ENCODE data around the gene LYPD3.

Gene LYPD3

GRCh38 chr19:43498233-43498842, 32.9 kb upstream of the LYPD3 start:
- peaks cover 13% of the 10 kb centered on the region for H3K4me1 Mint-ChIP-seq (ENCODE audit: low read depth)
- peak overlapping the region; percentile 30 for H3K27ac Mint-ChIP-seq
- H3K4me3 Mint-ChIP-seq, result no peak overlapping the region
- no peaks in the 10 kb centered on the region for H3K27me3 Mint-ChIP-seq
- H3K36me3 Mint-ChIP-seq (ENCODE audit: low read depth), result peaks cover 70% of the 10 kb centered on the region
- no peaks in the 10 kb centered on the region for H3K9me3 Mint-ChIP-seq
- DNase-seq, result no peak

- H3K36me3 Mint-ChIP-seq (ENCODE audit: low read depth), result peaks cover 60% of the 10 kb centered on the region
- H3K27ac Mint-ChIP-seq, result no peak overlapping the region
- H3K4me3 Mint-ChIP-seq, result no peak overlapping the region
- H3K27me3 Mint-ChIP-seq, result no peaks in the 10 kb centered on the region
- no peak for DNase-seq
- peaks cover 2% of the 10 kb centered on the region for H3K4me1 Mint-ChIP-seq (ENCODE audit: low read depth)
- H3K9me3 Mint-ChIP-seq, result no peaks in the 10 kb centered on the region
Observed at GRCh38 chr19:43496960-43497359, 31.6 kb upstream of the LYPD3 start.

GRCh38 chr19:43495082-43495481, 29.7 kb upstream of the LYPD3 start:
- peaks cover 56% of the 10 kb centered on the region for H3K36me3 Mint-ChIP-seq (ENCODE audit: low read depth)

GRCh38 chr19:43490759-43491158, 25.4 kb upstream of the LYPD3 start:
- no peak overlapping the region for H3K4me3 Mint-ChIP-seq
- no peaks in the 10 kb centered on the region for H3K27me3 Mint-ChIP-seq

More at GRCh38 chr19:43495082-43495481, 29.7 kb upstream of the LYPD3 start:
- no peaks in the 10 kb centered on the region for H3K27me3 Mint-ChIP-seq
- H3K4me3 Mint-ChIP-seq, result no peak overlapping the region
- no peak for DNase-seq
- H3K4me1 Mint-ChIP-seq (ENCODE audit: low read depth), result peaks cover under 1% of the 10 kb centered on the region
- H3K9me3 Mint-ChIP-seq, result no peaks in the 10 kb centered on the region
- H3K27ac Mint-ChIP-seq, result no peak overlapping the region

GRCh38 chr19:43489979-43490599, 24.7 kb upstream of the LYPD3 start:
- no peaks in the 10 kb centered on the region for H3K9me3 Mint-ChIP-seq
- no peak overlapping the region for H3K4me3 Mint-ChIP-seq
- no peaks in the 10 kb centered on the region for H3K27me3 Mint-ChIP-seq
- H3K27ac Mint-ChIP-seq, result peak overlapping the region; percentile 44
- DNase-seq, result no peak
- H3K36me3 Mint-ChIP-seq (ENCODE audit: low read depth), result peaks cover 31% of the 10 kb centered on the region
- peaks cover 9% of the 10 kb centered on the region for H3K4me1 Mint-ChIP-seq (ENCODE audit: low read depth)

More at GRCh38 chr19:43490759-43491158, 25.4 kb upstream of the LYPD3 start:
- H3K27ac Mint-ChIP-seq, result no peak overlapping the region
- no peak for DNase-seq
- peaks cover 9% of the 10 kb centered on the region for H3K4me1 Mint-ChIP-seq (ENCODE audit: low read depth)
- H3K36me3 Mint-ChIP-seq (ENCODE audit: low read depth), result peaks cover 37% of the 10 kb centered on the region
- H3K9me3 Mint-ChIP-seq, result no peaks in the 10 kb centered on the region

- Mint-ChIP-seq H3K27ac (peak overlapping the region; percentile 67), H3K4me3 (no peak overlapping the region), H3K36me3 (ENCODE audit: low read depth) (peaks cover 27% of the 10 kb centered on the region), H3K9me3 (no peaks in the 10 kb centered on the region), H3K27me3 (no peaks in the 10 kb centered on the region), H3K4me1 (ENCODE audit: low read depth) (peaks cover 9% of the 10 kb centered on the region)
- no peak for DNase-seq
Observed at GRCh38 chr19:43489310-43489709, 23.9 kb upstream of the LYPD3 start.

GRCh38 chr19:43488179-43488578, 22.8 kb upstream of the LYPD3 start:
- Mint-ChIP-seq H3K36me3 (ENCODE audit: low read depth) (peaks cover 23% of the 10 kb centered on the region), H3K27me3 (no peaks in the 10 kb centered on the region), H3K4me1 (ENCODE audit: low read depth) (peaks cover 9% of the 10 kb centered on the region), H3K4me3 (no peak overlapping the region), H3K9me3 (no peaks in the 10 kb centered on the region), H3K27ac (no peak overlapping the region)
- no peak for DNase-seq

GRCh38 chr19:43486412-43486811, 21.0 kb upstream of the LYPD3 start:
- H3K27ac Mint-ChIP-seq, result no peak overlapping the region
- H3K36me3 Mint-ChIP-seq (ENCODE audit: low read depth), result peaks cover 32% of the 10 kb centered on the region
- H3K27me3 Mint-ChIP-seq, result no peaks in the 10 kb centered on the region
- H3K4me3 Mint-ChIP-seq, result no peak overlapping the region
- no peaks in the 10 kb centered on the region for H3K9me3 Mint-ChIP-seq
- DNase-seq, result no peak
- H3K4me1 Mint-ChIP-seq (ENCODE audit: low read depth), result peaks cover 9% of the 10 kb centered on the region

- no peaks in the 10 kb centered on the region for H3K27me3 Mint-ChIP-seq
- no peak overlapping the region for H3K27ac Mint-ChIP-seq
- peaks cover 9% of the 10 kb centered on the region for H3K4me1 Mint-ChIP-seq (ENCODE audit: low read depth)
- peaks cover 33% of the 10 kb centered on the region for H3K36me3 Mint-ChIP-seq (ENCODE audit: low read depth)
- no peaks in the 10 kb centered on the region for H3K9me3 Mint-ChIP-seq
- no peak overlapping the region for H3K4me3 Mint-ChIP-seq
- no peak for DNase-seq
Observed at GRCh38 chr19:43485951-43486350, 20.5 kb upstream of the LYPD3 start.

- no peak overlapping the region for H3K27ac Mint-ChIP-seq
- H3K36me3 Mint-ChIP-seq (ENCODE audit: low read depth), result peaks cover 39% of the 10 kb centered on the region
- H3K27me3 Mint-ChIP-seq, result no peaks in the 10 kb centered on the region
- DNase-seq, result no peak
- no peaks in the 10 kb centered on the region for H3K9me3 Mint-ChIP-seq
- H3K4me3 Mint-ChIP-seq, result no peak overlapping the region
- no peaks in the 10 kb centered on the region for H3K4me1 Mint-ChIP-seq (ENCODE audit: low read depth)
Observed at GRCh38 chr19:43483281-43483680, 17.9 kb upstream of the LYPD3 start.

GRCh38 chr19:43482193-43482592, 16.8 kb upstream of the LYPD3 start:
- H3K36me3 Mint-ChIP-seq (ENCODE audit: low read depth), result peaks cover 50% of the 10 kb centered on the region
- no peaks in the 10 kb centered on the region for H3K27me3 Mint-ChIP-seq
- H3K27ac Mint-ChIP-seq, result no peak overlapping the region
- no peak overlapping the region for H3K4me3 Mint-ChIP-seq
- H3K9me3 Mint-ChIP-seq, result no peaks in the 10 kb centered on the region
- no peaks in the 10 kb centered on the region for H3K4me1 Mint-ChIP-seq (ENCODE audit: low read depth)
- no peak for DNase-seq

GRCh38 chr19:43481701-43482100, 16.3 kb upstream of the LYPD3 start:
- H3K36me3 Mint-ChIP-seq (ENCODE audit: low read depth), result peaks cover 53% of the 10 kb centered on the region
- no peak for DNase-seq
- H3K4me1 Mint-ChIP-seq (ENCODE audit: low read depth), result no peaks in the 10 kb centered on the region
- H3K9me3 Mint-ChIP-seq, result no peaks in the 10 kb centered on the region
- no peak overlapping the region for H3K27ac Mint-ChIP-seq
- H3K27me3 Mint-ChIP-seq, result no peaks in the 10 kb centered on the region
- no peak overlapping the region for H3K4me3 Mint-ChIP-seq

GRCh38 chr19:43480574-43480973, 15.2 kb upstream of the LYPD3 start:
- H3K4me1 Mint-ChIP-seq (ENCODE audit: low read depth), result peaks cover 5% of the 10 kb centered on the region
- H3K27ac Mint-ChIP-seq, result no peak overlapping the region

GRCh38 chr19:43479961-43480561, 14.7 kb upstream of the LYPD3 start:
- Mint-ChIP-seq H3K27me3 (no peaks in the 10 kb centered on the region), H3K9me3 (no peaks in the 10 kb centered on the region), H3K4me3 (no peak overlapping the region), H3K36me3 (ENCODE audit: low read depth) (peaks cover 61% of the 10 kb centered on the region), H3K27ac (no peak overlapping the region), H3K4me1 (ENCODE audit: low read depth) (peaks cover 10% of the 10 kb centered on the region)
- DNase-seq, result no peak

More at GRCh38 chr19:43480574-43480973, 15.2 kb upstream of the LYPD3 start:
- Mint-ChIP-seq H3K27me3 (no peaks in the 10 kb centered on the region), H3K4me3 (no peak overlapping the region), H3K36me3 (ENCODE audit: low read depth) (peaks cover 58% of the 10 kb centered on the region), H3K9me3 (no peaks in the 10 kb centered on the region)
- DNase-seq, result no peak

GRCh38 chr19:43479226-43479625, 13.8 kb upstream of the LYPD3 start:
- no peak overlapping the region for H3K4me3 Mint-ChIP-seq
- H3K4me1 Mint-ChIP-seq (ENCODE audit: low read depth), result peaks cover 16% of the 10 kb centered on the region
- no peak overlapping the region for H3K27ac Mint-ChIP-seq
- no peak for DNase-seq
- no peaks in the 10 kb centered on the region for H3K27me3 Mint-ChIP-seq
- no peaks in the 10 kb centered on the region for H3K9me3 Mint-ChIP-seq
- peaks cover 59% of the 10 kb centered on the region for H3K36me3 Mint-ChIP-seq (ENCODE audit: low read depth)

Data from activated T-cell treated with anti-CD3 and anti-CD28 coated beads, Interleukin-2, amount 50 U/mL, for 24 hours (primary cell).